Left lobe of liver (tissue), 2 donors: ENCODE data around the gene LAPTM5. TPM values are rescaled to one million over a fixed set of nuclear protein-coding genes. Genes with fewer than 3 reads are reported as not detected.
A peak's percentile ranks its signal among the peaks of the same experiment; 100 is the strongest.

Experiments used
- ATAC-seq: fragments of 200-7000 bp; cut with Tn5 transposase; one replicate; pipeline ENCODE4 v1.9.1; 2020; ENCODE audit warnings: mild to moderate bottlenecking, moderate library complexity
- DNase-seq: peaks from one replicate; pipeline ENCODE4 v3.0.0-alpha.2; 2020; ENCODE audit warnings: low spot score
- total RNA-seq: library from RNA; stranded (reverse); gene quantifications from one replicate; pipeline ENCODE4 v1.2.1, GENCODE V29; 2021
- donor health status: DM: no; HTN: no; CAD: no; lungs with moderate emphysema.
- donor health status: DM: no; HTN: yes; CAD: no.

LAPTM5 gene
- total RNA-seq, 1 donor from 2014 or later, result 22.3 TPM

GRCh38 chr1:30721341-30721793 lies 36.2 kb downstream of the LAPTM5 start:
- ATAC-seq (no peak), DNase-seq (no peak)

- ATAC-seq (no peak), DNase-seq (no peak)
Observed at GRCh38 chr1:30720271-30721223, 37.0 kb downstream of the LAPTM5 start.

- no peak for DNase-seq
- no peak for ATAC-seq
Observed at GRCh38 chr1:30719406-30720270, 37.9 kb downstream of the LAPTM5 start.

- ATAC-seq, result peak; percentile 81
- DNase-seq, result peak; percentile 87
Observed at GRCh38 chr1:30718636-30719405, 38.8 kb downstream of the LAPTM5 start.

- ATAC-seq (peak; percentile 82), DNase-seq (peak; percentile 99)
Observed at GRCh38 chr1:30718091-30718635, 39.4 kb downstream of the LAPTM5 start.

GRCh38 chr1:30716646-30717045 lies 40.9 kb downstream of the LAPTM5 start:
- DNase-seq, result no peak

GRCh38 chr1:30715886-30716285 lies 41.7 kb downstream of the LAPTM5 start:
- DNase-seq, result no peak

More at GRCh38 chr1:30716646-30717045, 40.9 kb downstream of the LAPTM5 start:
- no peak for ATAC-seq

GRCh38 chr1:30715216-30715615 lies 42.4 kb downstream of the LAPTM5 start:
- DNase-seq (no peak), ATAC-seq (no peak)

More at GRCh38 chr1:30715886-30716285, 41.7 kb downstream of the LAPTM5 start:
- ATAC-seq, result no peak

GRCh38 chr1:30714536-30715090 lies 43.0 kb downstream of the LAPTM5 start:
- ATAC-seq (no peak), DNase-seq (no peak)

- no peak for ATAC-seq
- no peak for DNase-seq
Observed at GRCh38 chr1:30714025-30714424, 43.5 kb downstream of the LAPTM5 start.

- ATAC-seq (no peak), DNase-seq (no peak)
Observed at GRCh38 chr1:30713311-30713710, 44.3 kb downstream of the LAPTM5 start.

- no peak for ATAC-seq
Observed at GRCh38 chr1:30712583-30712982, 45.0 kb downstream of the LAPTM5 start.

GRCh38 chr1:30710407-30710806 lies 47.2 kb downstream of the LAPTM5 start:
- ATAC-seq, result no peak

More at GRCh38 chr1:30712583-30712982, 45.0 kb downstream of the LAPTM5 start:
- no peak for DNase-seq

GRCh38 chr1:30708361-30708728 lies 49.2 kb downstream of the LAPTM5 start:
- DNase-seq (no peak), ATAC-seq (no peak)

More at GRCh38 chr1:30710407-30710806, 47.2 kb downstream of the LAPTM5 start:
- DNase-seq, result no peak

GRCh38 chr1:30707412-30708360 lies 49.9 kb downstream of the LAPTM5 start:
- ATAC-seq, result peak; percentile 97
- peak; percentile 77 for DNase-seq

GRCh38 chr1:30706528-30706927 lies 51.0 kb downstream of the LAPTM5 start:
- ATAC-seq (peak; percentile 45), DNase-seq (no peak)

GRCh38 chr1:30705698-30706097 lies 51.9 kb downstream of the LAPTM5 start:
- no peak for DNase-seq

GRCh38 chr1:30704765-30705509 lies 52.6 kb downstream of the LAPTM5 start:
- no peak for DNase-seq
- ATAC-seq, result no peak

More at GRCh38 chr1:30705698-30706097, 51.9 kb downstream of the LAPTM5 start:
- ATAC-seq, result no peak
